VCaP (cell line): ENCODE data around the gene SLC39A7.

Experiments
- H3K27ac ChIP-seq: fragments of 450-650 bp; 2 replicates; pipeline ENCODE4 v1.5.1; 2017
- CTCF ChIP-seq: fragments of 450-650 bp; conservative IDR thresholded peaks from 2 replicates; pipeline ENCODE4 v1.5.1; 2017; ENCODE audit warnings: mild to moderate bottlenecking, moderate library complexity

Gene SLC39A7

GRCh38 chr6:33160728-33161344 lies 39.8 kb upstream of the SLC39A7 start:
- no peak for TF ChIP-seq CTCF
- H3K27ac ChIP-seq, result peak overlapping the region; percentile 56; the same call in 1 of the 2 replicates

GRCh38 chr6:33161354-33162331 lies 39.0 kb upstream of the SLC39A7 start:
- TF ChIP-seq CTCF, result peak; percentile 96
- peak overlapping the region; percentile 56; the same call in 1 of the 2 replicates for H3K27ac ChIP-seq

GRCh38 chr6:33163540-33163939 lies 37.1 kb upstream of the SLC39A7 start:
- H3K27ac ChIP-seq, result no peak overlapping the region
- no peak for TF ChIP-seq CTCF

- H3K27ac ChIP-seq, result no peak overlapping the region
- TF ChIP-seq CTCF, result no peak
These were observed 36.5 kb upstream of the SLC39A7 start for GRCh38 chr6:33164176-33164575.

GRCh38 chr6:33164665-33165373 lies 35.8 kb upstream of the SLC39A7 start:
- no peak overlapping the region for H3K27ac ChIP-seq

GRCh38 chr6:33165581-33166258 lies 34.9 kb upstream of the SLC39A7 start:
- no peak overlapping the region for H3K27ac ChIP-seq
- TF ChIP-seq CTCF, result no peak

More at GRCh38 chr6:33164665-33165373, 35.8 kb upstream of the SLC39A7 start:
- TF ChIP-seq CTCF, result no peak
